Measurements from ENCODE around the gene POLD4. TPM values are rescaled to one million over a fixed set of nuclear protein-coding genes. Genes with fewer than 3 reads are reported as not detected.

Gene POLD4
- total and polyA plus RNA-seq, 2 of the 13 experiments (the other 11 are each of a cell fraction or from before 2014, with no cell fraction given) = 10.5 to 27.4 TPM

DNA sequence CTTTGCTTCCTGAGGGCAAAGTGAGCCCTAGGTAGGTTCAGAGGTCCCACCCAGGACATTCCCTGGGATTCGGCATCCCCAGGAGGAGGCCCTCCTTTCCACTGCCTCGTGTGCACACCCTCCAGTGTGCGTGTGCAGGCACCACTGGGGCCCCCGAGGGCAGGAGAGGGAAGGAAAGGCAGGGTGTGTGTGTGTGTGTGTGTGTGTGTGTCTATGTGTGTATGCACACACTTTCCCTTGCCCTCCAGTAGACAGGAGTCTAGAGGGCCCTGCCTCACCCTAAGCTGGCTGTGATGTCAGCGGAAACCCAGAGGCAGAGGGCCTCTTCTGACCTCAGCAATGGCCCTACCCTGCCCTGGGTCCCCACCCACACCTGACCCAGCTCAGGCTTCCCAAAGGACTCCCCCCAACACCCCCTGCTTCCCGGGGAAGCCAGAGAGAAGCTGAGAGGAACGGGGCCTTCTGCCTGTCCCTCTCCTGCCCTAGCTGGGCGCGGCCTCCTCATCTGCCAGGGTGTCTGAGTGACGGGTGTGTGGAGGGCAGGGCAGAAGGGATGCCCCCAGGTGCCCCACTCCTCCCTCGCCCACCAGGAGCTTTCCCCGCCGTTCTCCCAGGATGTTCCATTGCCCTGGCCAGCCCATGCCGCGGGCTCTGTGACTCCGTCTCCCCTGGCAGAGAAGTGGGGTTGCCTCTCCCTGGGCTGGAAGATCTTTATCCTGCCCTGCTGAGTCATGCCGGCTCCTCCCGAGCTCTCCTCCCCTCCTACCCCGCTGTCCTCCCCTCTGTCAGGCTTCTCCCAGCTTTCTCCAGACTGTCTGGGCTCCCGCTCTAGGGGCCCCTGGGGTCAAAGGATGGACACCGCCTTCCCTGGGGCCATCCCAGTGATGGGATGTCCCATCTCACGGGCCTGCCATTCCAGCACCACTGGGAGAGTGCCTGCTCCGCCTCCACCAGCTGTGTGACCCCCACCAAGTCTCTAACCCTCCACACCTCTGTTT, 26.0 kb upstream of the POLD4 start (continued):
- TF ChIP-seq, protein P1, sequence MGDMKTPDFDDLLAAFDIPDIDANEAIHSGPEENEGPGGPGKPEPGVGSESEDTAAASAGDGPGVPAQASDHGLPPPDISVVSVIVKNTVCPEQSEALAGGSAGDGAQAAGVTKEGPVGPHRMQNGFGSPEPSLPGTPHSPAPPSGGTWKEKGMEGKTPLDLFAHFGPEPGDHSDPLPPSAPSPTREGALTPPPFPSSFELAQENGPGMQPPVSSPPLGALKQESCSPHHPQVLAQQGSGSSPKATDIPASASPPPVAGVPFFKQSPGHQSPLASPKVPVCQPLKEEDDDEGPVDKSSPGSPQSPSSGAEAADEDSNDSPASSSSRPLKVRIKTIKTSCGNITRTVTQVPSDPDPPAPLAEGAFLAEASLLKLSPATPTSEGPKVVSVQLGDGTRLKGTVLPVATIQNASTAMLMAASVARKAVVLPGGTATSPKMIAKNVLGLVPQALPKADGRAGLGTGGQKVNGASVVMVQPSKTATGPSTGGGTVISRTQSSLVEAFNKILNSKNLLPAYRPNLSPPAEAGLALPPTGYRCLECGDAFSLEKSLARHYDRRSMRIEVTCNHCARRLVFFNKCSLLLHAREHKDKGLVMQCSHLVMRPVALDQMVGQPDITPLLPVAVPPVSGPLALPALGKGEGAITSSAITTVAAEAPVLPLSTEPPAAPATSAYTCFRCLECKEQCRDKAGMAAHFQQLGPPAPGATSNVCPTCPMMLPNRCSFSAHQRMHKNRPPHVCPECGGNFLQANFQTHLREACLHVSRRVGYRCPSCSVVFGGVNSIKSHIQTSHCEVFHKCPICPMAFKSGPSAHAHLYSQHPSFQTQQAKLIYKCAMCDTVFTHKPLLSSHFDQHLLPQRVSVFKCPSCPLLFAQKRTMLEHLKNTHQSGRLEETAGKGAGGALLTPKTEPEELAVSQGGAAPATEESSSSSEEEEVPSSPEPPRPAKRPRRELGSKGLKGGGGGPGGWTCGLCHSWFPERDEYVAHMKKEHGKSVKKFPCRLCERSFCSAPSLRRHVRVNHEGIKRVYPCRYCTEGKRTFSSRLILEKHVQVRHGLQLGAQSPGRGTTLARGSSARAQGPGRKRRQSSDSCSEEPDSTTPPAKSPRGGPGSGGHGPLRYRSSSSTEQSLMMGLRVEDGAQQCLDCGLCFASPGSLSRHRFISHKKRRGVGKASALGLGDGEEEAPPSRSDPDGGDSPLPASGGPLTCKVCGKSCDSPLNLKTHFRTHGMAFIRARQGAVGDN (CRISPR knock-in tag; IDR thresholded peaks at IDR 0.05) = peak; percentile 12
- TF ChIP-seq, protein P2, sequence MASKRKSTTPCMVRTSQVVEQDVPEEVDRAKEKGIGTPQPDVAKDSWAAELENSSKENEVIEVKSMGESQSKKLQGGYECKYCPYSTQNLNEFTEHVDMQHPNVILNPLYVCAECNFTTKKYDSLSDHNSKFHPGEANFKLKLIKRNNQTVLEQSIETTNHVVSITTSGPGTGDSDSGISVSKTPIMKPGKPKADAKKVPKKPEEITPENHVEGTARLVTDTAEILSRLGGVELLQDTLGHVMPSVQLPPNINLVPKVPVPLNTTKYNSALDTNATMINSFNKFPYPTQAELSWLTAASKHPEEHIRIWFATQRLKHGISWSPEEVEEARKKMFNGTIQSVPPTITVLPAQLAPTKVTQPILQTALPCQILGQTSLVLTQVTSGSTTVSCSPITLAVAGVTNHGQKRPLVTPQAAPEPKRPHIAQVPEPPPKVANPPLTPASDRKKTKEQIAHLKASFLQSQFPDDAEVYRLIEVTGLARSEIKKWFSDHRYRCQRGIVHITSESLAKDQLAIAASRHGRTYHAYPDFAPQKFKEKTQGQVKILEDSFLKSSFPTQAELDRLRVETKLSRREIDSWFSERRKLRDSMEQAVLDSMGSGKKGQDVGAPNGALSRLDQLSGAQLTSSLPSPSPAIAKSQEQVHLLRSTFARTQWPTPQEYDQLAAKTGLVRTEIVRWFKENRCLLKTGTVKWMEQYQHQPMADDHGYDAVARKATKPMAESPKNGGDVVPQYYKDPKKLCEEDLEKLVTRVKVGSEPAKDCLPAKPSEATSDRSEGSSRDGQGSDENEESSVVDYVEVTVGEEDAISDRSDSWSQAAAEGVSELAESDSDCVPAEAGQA (IDR thresholded peaks at IDR 0.05; ENCODE audit: low read depth) = no peak
- TF ChIP-seq, protein P2 (CRISPR knock-in tag; IDR thresholded peaks at IDR 0.05; ENCODE audit: borderline replicate concordance) = no peak
- TF ChIP-seq ZNF263 (CRISPR knock-in tag; IDR thresholded peaks at IDR 0.05) (peak; percentile 88), TP53 (CRISPR knock-in tag; conservative IDR thresholded peaks at IDR 0.05) (no peak)
